PC-9 (cell line): ENCODE data around the gene ACYP2. TPM values are rescaled to one million over a fixed set of nuclear protein-coding genes. Genes with fewer than 3 reads are reported as not detected.

Experiments used
- BruUV-seq: library from RNA; stranded (reverse); fragments of 400-500 nt; replicated peaks from 2 replicates; lab custom pipeline; 2021; lab: Mats Ljungman, UMichigan
- CTCF ChIA-PET: fragments of 300-600 bp; sonication (Branson Sonifier 250); formaldehyde crosslinking; loops from one replicate; lab custom pipeline; 2022; ENCODE audit warnings: antibody characterized with exemption; lab: Charles Lee
- POLR2A ChIA-PET: fragments of 300-600 bp; sonication (Branson Sonifier 250); formaldehyde crosslinking; loops from one replicate; lab custom pipeline; 2022; ENCODE audit warnings: antibody characterized with exemption; ENCODE audit not compliant: unreplicated experiment; lab: Charles Lee
- DNase-seq, 2 experiments: peaks; one replicate each; pipeline versions ENCODE4 v3.0.0 to v3.0.0-alpha.2; 2015 to 2022; ENCODE audit warnings: mixed read lengths in 1 of 2
- H2AFZ ChIP-seq: fragments of 200-600 bp; sonication (generic); 2 replicates; pipeline ENCODE4 v1.8.1; 2017; ENCODE audit warnings: antibody characterized with exemption
- H3F3A ChIP-seq: fragments of 200-600 bp; sonication (generic); 2 replicates; pipeline ENCODE4 v1.8.1; 2017; ENCODE audit warnings: antibody characterized with exemption, mild to moderate bottlenecking, low read depth; ENCODE audit not compliant: insufficient read depth
- H3K27ac ChIP-seq: fragments of 200-600 bp; sonication (generic); 2 replicates; pipeline ENCODE4 v1.6.1; 2016; ENCODE audit warnings: mixed run types
- H3K27me3 ChIP-seq: fragments of 200-600 bp; sonication (generic); 2 replicates; pipeline ENCODE4 v1.6.1; 2016; ENCODE audit warnings: low read depth, mixed run types; ENCODE audit not compliant: insufficient read depth
- H3K36me3 ChIP-seq: fragments of 200-600 bp; sonication (generic); 2 replicates; pipeline ENCODE4 v1.6.1; 2016; ENCODE audit warnings: low read depth, mixed run types
- H3K4me1 ChIP-seq: fragments of 200-600 bp; sonication (generic); replicated peaks from 2 replicates; pipeline ENCODE4 v1.6.1; 2016; ENCODE audit warnings: mixed run types; ENCODE audit not compliant: insufficient read depth
- H3K4me2 ChIP-seq: fragments of 200-600 bp; sonication (generic); 2 replicates; pipeline ENCODE4 v1.6.1; 2017; ENCODE audit warnings: mixed run types
- H3K4me3 ChIP-seq: fragments of 200-600 bp; sonication (generic); 2 replicates; pipeline ENCODE4 v1.6.1; 2016; ENCODE audit warnings: mixed run types
- H3K79me2 ChIP-seq: fragments of 200-600 bp; sonication (generic); 2 replicates; pipeline ENCODE4 v1.6.1; 2017; ENCODE audit warnings: low read depth, mixed run types
- H3K9me2 ChIP-seq: fragments of 200-600 bp; sonication (generic); 2 replicates; pipeline ENCODE4 v1.8.1; 2017; ENCODE audit warnings: mild to moderate bottlenecking; ENCODE audit not compliant: insufficient read depth
- H3K9me3 ChIP-seq: fragments of 200-600 bp; sonication (generic); 2 replicates; pipeline ENCODE4 v1.8.1; 2016; ENCODE audit warnings: low read depth; ENCODE audit not compliant: insufficient read depth
- H4K20me1 ChIP-seq: fragments of 200-600 bp; sonication (generic); 2 replicates; pipeline ENCODE4 v1.8.1; 2017; ENCODE audit not compliant: insufficient read depth
- EZH2 ChIP-seq: fragments of 200-600 bp; sonication (generic); IDR thresholded peaks from 2 replicates; pipeline ENCODE4 v1.8.0; 2017; ENCODE audit warnings: antibody characterized with exemption, low read depth
- intact Hi-C: fragments of 100-400 bp; cut with micrococcal nuclease; formaldehyde crosslinking; loops from one replicate; pipeline ENCODE4 v1.10.0; 2022; ENCODE audit not compliant: unreplicated experiment
- total RNA-seq: library from RNA; stranded (reverse); gene quantifications from 2 replicates; pipeline ENCODE4 v1.2.3, GENCODE V29; 2021
- TF ChIP-seq, protein P1 (sequence below): fragments of 200-600 bp; sonication (generic); conservative IDR thresholded peaks from 2 replicates; pipeline ENCODE4 v1.6.1; 2017; ENCODE audit warnings: mixed run types, antibody characterized with exemption, mild to moderate bottlenecking, moderate library complexity

The ACYP2 gene
- total RNA-seq, 1 experiment from 2014 or later, result 25.9 TPM

DNA sequence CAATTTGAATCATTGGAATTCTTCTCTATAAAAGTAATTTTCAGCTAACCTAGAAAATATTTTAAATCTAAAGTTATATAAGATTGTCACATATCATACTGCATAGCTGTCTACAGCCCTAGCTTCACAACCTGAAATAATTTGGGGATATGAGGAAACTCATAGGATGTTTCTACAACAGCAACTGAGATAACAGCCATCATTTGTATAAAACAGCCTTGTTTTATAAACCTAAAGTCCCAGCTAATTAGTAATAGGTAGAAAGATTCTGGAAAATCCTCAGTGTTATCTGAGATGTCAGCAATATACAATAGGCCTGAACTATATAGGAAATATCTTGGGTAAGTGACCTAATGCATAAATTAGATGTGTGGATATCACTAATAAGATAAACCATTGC is 188.2 kb downstream of the ACYP2 start:
- no peaks in the 10 kb centered on the region for H3F3A ChIP-seq
- no peaks in the 10 kb centered on the region for H4K20me1 ChIP-seq
- H3K4me1 ChIP-seq, result no peaks in the 10 kb centered on the region
- no peaks in the 10 kb centered on the region for H3K36me3 ChIP-seq
- no peak for TF ChIP-seq EZH2
- TF ChIP-seq, protein P1, sequence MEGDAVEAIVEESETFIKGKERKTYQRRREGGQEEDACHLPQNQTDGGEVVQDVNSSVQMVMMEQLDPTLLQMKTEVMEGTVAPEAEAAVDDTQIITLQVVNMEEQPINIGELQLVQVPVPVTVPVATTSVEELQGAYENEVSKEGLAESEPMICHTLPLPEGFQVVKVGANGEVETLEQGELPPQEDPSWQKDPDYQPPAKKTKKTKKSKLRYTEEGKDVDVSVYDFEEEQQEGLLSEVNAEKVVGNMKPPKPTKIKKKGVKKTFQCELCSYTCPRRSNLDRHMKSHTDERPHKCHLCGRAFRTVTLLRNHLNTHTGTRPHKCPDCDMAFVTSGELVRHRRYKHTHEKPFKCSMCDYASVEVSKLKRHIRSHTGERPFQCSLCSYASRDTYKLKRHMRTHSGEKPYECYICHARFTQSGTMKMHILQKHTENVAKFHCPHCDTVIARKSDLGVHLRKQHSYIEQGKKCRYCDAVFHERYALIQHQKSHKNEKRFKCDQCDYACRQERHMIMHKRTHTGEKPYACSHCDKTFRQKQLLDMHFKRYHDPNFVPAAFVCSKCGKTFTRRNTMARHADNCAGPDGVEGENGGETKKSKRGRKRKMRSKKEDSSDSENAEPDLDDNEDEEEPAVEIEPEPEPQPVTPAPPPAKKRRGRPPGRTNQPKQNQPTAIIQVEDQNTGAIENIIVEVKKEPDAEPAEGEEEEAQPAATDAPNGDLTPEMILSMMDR, result no peak
- H3K4me3 ChIP-seq, result no peak overlapping the region
- no peaks in the 10 kb centered on the region for H3K27me3 ChIP-seq
- POLR2A ChIA-PET, result interaction anchor here (0.7 kb wide), 1 partner anchor 136 kb away, joined by 11 read pairs; no protein-coding TSS in a partner anchor
- DNase-seq, result no peak
- no peak overlapping the region for H3K27ac ChIP-seq
- intact Hi-C loops, result no loop called here
- no peaks in the 10 kb centered on the region for H3K79me2 ChIP-seq
- no peaks in the 10 kb centered on the region; the same call in 1 of the 2 replicates for H3K9me2 ChIP-seq
- BruUV-seq, result no TSS peak
- H2AFZ ChIP-seq, result no peak overlapping the region
- CTCF ChIA-PET, result no interaction called here
- H3K9me3 ChIP-seq, result no peaks in the 10 kb centered on the region
- no peak overlapping the region for H3K4me2 ChIP-seq

DNA sequence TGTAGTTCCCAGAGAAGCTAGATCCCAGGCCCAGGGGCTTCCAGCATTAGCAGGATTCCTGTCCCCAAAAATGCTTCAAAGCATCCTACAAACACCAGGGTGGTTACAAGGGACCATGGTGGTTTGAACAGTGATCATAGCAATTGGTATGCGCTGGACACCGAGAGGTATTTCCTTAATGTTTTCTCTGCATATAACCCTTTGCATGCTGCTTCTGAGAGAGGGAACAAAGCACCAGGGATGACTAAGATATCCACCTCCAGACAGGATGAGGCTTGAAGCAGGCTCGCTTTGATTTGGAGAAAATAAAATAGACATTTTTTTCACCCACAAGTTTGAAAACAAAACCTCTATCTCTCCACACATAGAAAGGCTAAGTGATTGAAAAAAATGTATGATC is 191.1 kb downstream of the ACYP2 start:
- H3K27me3 ChIP-seq, result no peaks in the 10 kb centered on the region
- no peak overlapping the region for H3K4me3 ChIP-seq
- CTCF ChIA-PET, result no interaction called here
- no peaks in the 10 kb centered on the region for H3K36me3 ChIP-seq
- POLR2A ChIA-PET, result no interaction called here
- no peaks in the 10 kb centered on the region for H3F3A ChIP-seq
- no peak overlapping the region for H3K27ac ChIP-seq
- H3K4me2 ChIP-seq, result no peak overlapping the region
- no peaks in the 10 kb centered on the region for H3K9me3 ChIP-seq
- intact Hi-C loops, result no loop called here
- BruUV-seq, result no TSS peak
- no peak for DNase-seq
- H4K20me1 ChIP-seq, result no peaks in the 10 kb centered on the region
- no peaks in the 10 kb centered on the region for H3K4me1 ChIP-seq
- TF ChIP-seq, protein P1, result no peak
- TF ChIP-seq EZH2, result no peak
- no peaks in the 10 kb centered on the region; the same call in 1 of the 2 replicates for H3K9me2 ChIP-seq
- H3K79me2 ChIP-seq, result no peaks in the 10 kb centered on the region
- H2AFZ ChIP-seq, result no peak overlapping the region

DNA sequence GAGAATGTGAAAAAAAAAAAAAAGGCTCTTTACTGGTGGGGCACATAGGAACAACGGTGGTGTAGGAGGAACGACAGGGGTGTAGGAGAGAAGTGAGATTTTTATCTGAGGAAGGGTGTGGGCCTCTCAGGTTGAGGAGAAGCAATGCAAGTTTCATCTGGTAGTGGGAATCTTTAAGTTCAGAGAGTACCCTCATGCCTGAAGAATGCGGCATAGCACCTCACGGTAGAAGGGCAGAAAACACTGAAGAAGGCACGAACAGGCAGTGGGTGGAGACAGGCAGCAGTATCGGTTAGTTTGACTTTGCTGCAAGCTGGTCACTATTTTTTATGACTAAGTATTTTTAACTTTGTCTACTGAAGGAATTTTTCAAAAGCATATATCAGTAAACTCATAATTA is 192.8 kb downstream of the ACYP2 start:
- H3K4me2 ChIP-seq, result no peak overlapping the region
- H4K20me1 ChIP-seq, result no peaks in the 10 kb centered on the region
- H3K79me2 ChIP-seq, result no peaks in the 10 kb centered on the region
- DNase-seq, result peak in 1 of 2 experiments; percentile 41
- H3K9me3 ChIP-seq, result no peaks in the 10 kb centered on the region
- H3K36me3 ChIP-seq, result no peaks in the 10 kb centered on the region
- H3K4me1 ChIP-seq, result no peaks in the 10 kb centered on the region
- no peak overlapping the region for H3K27ac ChIP-seq
- no peaks in the 10 kb centered on the region for H3F3A ChIP-seq
- no TSS peak for BruUV-seq
- no peak overlapping the region for H2AFZ ChIP-seq
- no peaks in the 10 kb centered on the region for H3K27me3 ChIP-seq
- intact Hi-C loops, result no loop called here
- POLR2A ChIA-PET, result no interaction called here
- CTCF ChIA-PET, result no interaction called here
- TF ChIP-seq, protein P1, result no peak
- TF ChIP-seq EZH2, result no peak
- H3K4me3 ChIP-seq, result no peak overlapping the region
- no peaks in the 10 kb centered on the region for H3K9me2 ChIP-seq
